Tibial nerve (tissue), 4 donors: Measurements from ENCODE around the gene CAMKMT. TPM values are rescaled to one million over a fixed set of nuclear protein-coding genes. Genes with fewer than 3 reads are reported as not detected.

Experiments used
- DNase-seq, 2 donors: peaks; one replicate each; pipeline ENCODE4 v3.0.0-alpha.2; 2019; ENCODE audit warnings: low spot score in 2 of 2
- H3K27ac ChIP-seq, 4 donors: fragments of 200-600 bp; sonication (generic) in 3 of 4; one replicate each; pipeline ENCODE4 v1.5.1; 2017 to 2019; ENCODE audit warnings: mild to moderate bottlenecking in 1 of 4
- H3K27me3 ChIP-seq, 2 donors: fragments of 200-600 bp; sonication (generic) in 1 of 2; one replicate each; pipeline versions ENCODE4 v1.5.1 to v1.6.0; 2017 to 2019
- H3K36me3 ChIP-seq, 3 donors: fragments of 200-600 bp; sonication (generic); one replicate each; pipeline ENCODE4 v1.5.1; 2018 to 2019
- H3K4me1 ChIP-seq, 4 donors: fragments of 200-600 bp; sonication (generic) in 3 of 4; one replicate each; pipeline ENCODE4 v1.5.1; 2017 to 2019
- H3K4me3 ChIP-seq, 4 donors: fragments of 200-600 bp; sonication (generic) in 3 of 4; one replicate each; pipeline ENCODE4 v1.5.1; 2017 to 2019; ENCODE audit warnings: mild to moderate bottlenecking in 1 of 4, moderate library complexity in 1 of 4
- H3K9me3 ChIP-seq, 4 donors: fragments of 200-600 bp; sonication (generic) in 3 of 4; one replicate each; pipeline ENCODE4 v1.5.1; 2017 to 2019
- EP300 ChIP-seq, 2 donors: sonication (generic); formaldehyde crosslinking; IDR thresholded peaks; one replicate each; pipeline ENCODE4 v1.6.1; 2017; ENCODE audit warnings: antibody characterized with exemption in 2 of 2, mild to moderate bottlenecking in 1 of 2
- POLR2A ChIP-seq, 2 donors: fragments of 450-650 bp; IDR thresholded peaks; one replicate each; pipeline ENCODE4 v1.6.1; 2017; ENCODE audit warnings: antibody characterized with exemption in 2 of 2, mild to moderate bottlenecking in 2 of 2, moderate library complexity in 2 of 2
- WGBS, 2 donors: methylation state at CpG; one replicate each; pipeline ENCODE4 v1.1.5; 2018; 5-methylcytosine and 5-hydroxymethylcytosine counted together
- total RNA-seq, 4 donors: library from RNA; depleted of rRNA; stranded (reverse); fragments of >200 nt; gene quantifications; one replicate each; pipeline ENCODE4 v1.1.0, GENCODE V29; 2016
- TF ChIP-seq, protein P1 (sequence below), 5 experiments: fragments of 200-600 bp in 3 of 5; fragments of 450-650 bp in 2 of 5; sonication (generic) in 3 of 5; IDR thresholded peaks; one replicate each; pipeline ENCODE4 v1.5.1; 2016 to 2019; ENCODE audit warnings: antibody characterized with exemption in 5 of 5, mild to moderate bottlenecking in 3 of 5, moderate library complexity in 2 of 5

The CAMKMT gene
- total RNA-seq, 4 donors from 2014 or later: 8.4 to 14.1 (median 9.7) TPM

DNA sequence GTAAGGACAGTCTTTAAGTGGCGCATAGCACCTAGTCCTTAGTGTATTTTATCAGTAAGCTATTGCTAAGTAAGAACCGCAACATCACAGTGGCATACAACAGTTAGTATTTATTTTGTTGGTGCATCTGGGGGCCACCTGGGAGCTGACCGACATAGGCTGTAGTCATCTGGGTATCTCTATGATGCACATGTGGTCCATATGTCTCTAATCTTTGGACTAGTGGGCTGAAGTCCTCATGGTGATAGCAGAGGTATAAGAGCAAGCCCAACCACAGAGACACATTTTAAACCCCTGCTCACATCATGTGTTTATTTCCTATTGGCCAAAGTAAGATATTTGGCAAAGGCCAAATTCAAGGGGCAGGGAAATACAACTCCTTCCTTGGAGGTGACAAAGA lies 2.9 kb downstream of the CAMKMT start:
- TF ChIP-seq, protein P1, sequence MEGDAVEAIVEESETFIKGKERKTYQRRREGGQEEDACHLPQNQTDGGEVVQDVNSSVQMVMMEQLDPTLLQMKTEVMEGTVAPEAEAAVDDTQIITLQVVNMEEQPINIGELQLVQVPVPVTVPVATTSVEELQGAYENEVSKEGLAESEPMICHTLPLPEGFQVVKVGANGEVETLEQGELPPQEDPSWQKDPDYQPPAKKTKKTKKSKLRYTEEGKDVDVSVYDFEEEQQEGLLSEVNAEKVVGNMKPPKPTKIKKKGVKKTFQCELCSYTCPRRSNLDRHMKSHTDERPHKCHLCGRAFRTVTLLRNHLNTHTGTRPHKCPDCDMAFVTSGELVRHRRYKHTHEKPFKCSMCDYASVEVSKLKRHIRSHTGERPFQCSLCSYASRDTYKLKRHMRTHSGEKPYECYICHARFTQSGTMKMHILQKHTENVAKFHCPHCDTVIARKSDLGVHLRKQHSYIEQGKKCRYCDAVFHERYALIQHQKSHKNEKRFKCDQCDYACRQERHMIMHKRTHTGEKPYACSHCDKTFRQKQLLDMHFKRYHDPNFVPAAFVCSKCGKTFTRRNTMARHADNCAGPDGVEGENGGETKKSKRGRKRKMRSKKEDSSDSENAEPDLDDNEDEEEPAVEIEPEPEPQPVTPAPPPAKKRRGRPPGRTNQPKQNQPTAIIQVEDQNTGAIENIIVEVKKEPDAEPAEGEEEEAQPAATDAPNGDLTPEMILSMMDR (IDR thresholded peaks at IDR 0.05): no peak
- no peak for TF ChIP-seq POLR2A (IDR thresholded peaks at IDR 0.05)
- TF ChIP-seq EP300 (IDR thresholded peaks at IDR 0.05): no peak
- no peaks in the 10 kb centered on the region for H3K36me3 ChIP-seq
- no peak overlapping the region for H3K4me3 ChIP-seq
- DNase-seq: no peak
- 93 to 95% methylated on average over 3 of the region's 3 CpGs for WGBS, 2 donors
- no peak overlapping the region for H3K27ac ChIP-seq
- H3K27me3 ChIP-seq: no peaks in the 10 kb centered on the region
- H3K9me3 ChIP-seq: peaks cover 0 to 1% (median 0%) of the 10 kb centered on the region in 4 donors
- H3K4me1 ChIP-seq: peaks cover 0 to 20% (median 14%) of the 10 kb centered on the region in 4 donors

DNA sequence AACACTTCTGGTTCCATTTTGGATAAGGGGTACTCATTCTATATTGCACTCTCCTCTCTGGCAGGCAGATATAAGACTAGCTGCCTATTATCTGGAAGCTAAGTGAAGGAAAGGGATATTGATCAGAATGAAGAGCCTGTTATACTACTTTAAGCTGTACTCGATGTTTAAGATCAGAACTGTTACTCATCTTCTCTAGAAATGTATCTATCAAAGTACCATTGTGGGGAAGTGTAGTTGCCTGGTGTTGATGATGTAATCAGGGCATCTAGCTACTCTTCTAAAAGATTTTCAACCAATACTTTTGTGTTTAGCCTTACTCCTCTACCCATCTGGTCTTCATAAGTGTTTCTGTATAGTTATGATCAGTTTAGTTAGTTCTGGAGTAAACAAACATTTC lies 5.8 kb downstream of the CAMKMT start:
- H3K36me3 ChIP-seq: peaks cover 0 to 9% (median 0%) of the 10 kb centered on the region in 3 donors
- no peak for TF ChIP-seq POLR2A (IDR thresholded peaks at IDR 0.05)
- no peak for TF ChIP-seq EP300 (IDR thresholded peaks at IDR 0.05)
- TF ChIP-seq, protein P1 (IDR thresholded peaks at IDR 0.05): no peak
- WGBS, 2 donors: 90 to 97% methylated on average over 1 of the region's 1 CpG
- DNase-seq: no peak
- H3K27me3 ChIP-seq: no peaks in the 10 kb centered on the region
- H3K4me1 ChIP-seq: peaks cover 0 to 8% (median 0%) of the 10 kb centered on the region in 4 donors
- H3K27ac ChIP-seq: no peak overlapping the region
- no peak overlapping the region for H3K4me3 ChIP-seq
- H3K9me3 ChIP-seq: peaks cover 0 to 7% (median 0%) of the 10 kb centered on the region in 4 donors

DNA sequence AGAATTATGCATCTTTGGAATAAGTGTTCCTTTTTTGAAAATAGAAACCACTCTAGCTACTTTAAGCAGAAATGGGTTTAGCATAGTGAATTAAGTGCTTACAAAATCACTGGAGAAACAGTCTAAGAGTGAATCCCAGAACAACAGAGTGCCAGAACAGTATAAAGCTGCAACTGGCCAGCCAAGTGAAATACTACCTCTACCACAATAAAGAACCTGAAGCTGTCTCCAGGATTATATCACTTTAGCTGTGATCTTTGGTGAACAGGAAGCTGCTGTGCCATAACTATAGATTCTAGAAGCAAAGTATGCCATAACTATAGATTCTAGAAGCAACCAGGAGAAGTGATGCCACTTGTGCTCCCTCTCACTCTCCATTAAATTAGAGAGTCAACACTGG lies 7.6 kb downstream of the CAMKMT start:
- Histone ChIP-seq H3K4me3 (no peak overlapping the region), H3K27ac (no peak overlapping the region), H3K9me3 (peaks cover 0 to 7% (median 0%) of the 10 kb centered on the region in 4 donors), H3K4me1 (no peaks in the 10 kb centered on the region), H3K36me3 (peaks cover 0 to 9% (median 0%) of the 10 kb centered on the region in 3 donors), H3K27me3 (no peaks in the 10 kb centered on the region)
- no peak for DNase-seq
- TF ChIP-seq POLR2A (IDR thresholded peaks at IDR 0.05) (no peak), EP300 (IDR thresholded peaks at IDR 0.05) (no peak)
- TF ChIP-seq, protein P1 (IDR thresholded peaks at IDR 0.05): no peak

DNA sequence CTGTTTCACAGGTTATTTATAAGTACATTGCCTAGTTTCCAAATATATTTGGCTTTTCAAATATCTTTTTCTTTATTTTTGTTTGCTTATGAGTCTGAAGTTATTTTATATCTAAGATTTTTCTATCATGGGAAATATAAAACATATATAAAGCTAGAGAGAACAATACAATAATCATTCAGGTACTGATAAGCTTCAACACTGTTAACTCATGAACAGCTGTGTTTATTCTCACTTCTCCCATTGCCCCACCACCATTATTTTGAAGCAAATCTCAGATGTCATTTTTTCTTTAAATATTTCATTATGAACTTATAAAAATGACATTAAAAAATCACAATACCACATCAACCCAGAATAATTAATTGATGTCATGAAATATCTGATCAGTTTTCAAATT lies 9.7 kb downstream of the CAMKMT start:
- TF ChIP-seq EP300 (IDR thresholded peaks at IDR 0.05) (no peak), POLR2A (IDR thresholded peaks at IDR 0.05) (no peak)
- TF ChIP-seq, protein P1 (IDR thresholded peaks at IDR 0.05): no peak
- H3K4me1 ChIP-seq: no peaks in the 10 kb centered on the region

DNA sequence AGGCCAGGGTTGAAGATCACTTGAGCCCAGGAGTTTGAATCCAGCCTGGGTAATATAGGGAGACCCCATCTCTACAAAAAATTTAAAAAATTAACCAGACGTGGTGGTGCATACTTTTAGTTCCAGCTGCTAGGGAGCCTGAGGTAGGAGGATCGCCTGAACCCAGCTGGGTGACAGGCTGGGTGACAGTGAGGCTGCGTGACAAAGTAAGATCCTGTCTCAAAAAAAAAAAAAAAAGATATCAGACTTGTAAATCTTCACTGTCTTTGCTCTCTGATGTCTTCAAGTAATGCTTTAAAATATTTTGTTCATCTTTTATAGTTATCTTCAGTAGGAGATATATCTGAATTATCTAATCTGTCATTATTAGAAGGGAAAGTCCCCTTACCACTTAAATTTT lies 10.5 kb downstream of the CAMKMT start:
- Histone ChIP-seq H3K27ac (no peak overlapping the region), H3K27me3 (no peaks in the 10 kb centered on the region), H3K36me3 (peaks cover 0 to 18% (median 0%) of the 10 kb centered on the region in 3 donors), H3K4me1 (no peaks in the 10 kb centered on the region), H3K9me3 (peaks cover 0 to 7% (median 0%) of the 10 kb centered on the region in 4 donors), H3K4me3 (no peak overlapping the region)
- TF ChIP-seq, protein P1 (IDR thresholded peaks at IDR 0.05): no peak
- TF ChIP-seq EP300 (IDR thresholded peaks at IDR 0.05) (no peak), POLR2A (IDR thresholded peaks at IDR 0.05) (no peak)
- WGBS, 2 donors: 90 to 93% methylated on average over 3 of the region's 3 CpGs
- no peak for DNase-seq

More for the DNA sequence above, 9.7 kb downstream of the CAMKMT start:
- no peak for DNase-seq
- no peak overlapping the region for H3K4me3 ChIP-seq
- no peak overlapping the region for H3K27ac ChIP-seq
- peaks cover 0 to 18% (median 0%) of the 10 kb centered on the region in 3 donors for H3K36me3 ChIP-seq
- H3K27me3 ChIP-seq: no peaks in the 10 kb centered on the region
- peaks cover 0 to 7% (median 0%) of the 10 kb centered on the region in 4 donors for H3K9me3 ChIP-seq
